Loucy (cell line): ENCODE results near the gene KSR2.

Experiments
- H2AFZ ChIP-seq: fragments of 200-600 bp; sonication (generic); 2 replicates; pipeline ENCODE4 v1.6.0; 2016; ENCODE audit warnings: antibody characterized with exemption, mild to moderate bottlenecking, low read length, moderate library complexity
- H3F3A ChIP-seq: fragments of 200-600 bp; 2 replicates; pipeline ENCODE4 v1.6.0; 2016; ENCODE audit warnings: antibody characterized with exemption, low read depth, mild to moderate bottlenecking
- H3K27me3 ChIP-seq: fragments of 200-600 bp; sonication (generic); 2 replicates; pipeline ENCODE4 v1.6.1; 2014; ENCODE audit warnings: low read length, mild to moderate bottlenecking; ENCODE audit not compliant: insufficient read depth, poor library complexity, severe bottlenecking
- H3K36me3 ChIP-seq: fragments of 200-600 bp; sonication (generic); 2 replicates; pipeline ENCODE4 v1.6.1; 2016; ENCODE audit warnings: low read length; ENCODE audit not compliant: insufficient read depth
- H3K4me1 ChIP-seq: fragments of 200-600 bp; sonication (generic); 2 replicates; pipeline ENCODE4 v1.5.1; 2014; ENCODE audit warnings: low read length, mild to moderate bottlenecking; ENCODE audit not compliant: insufficient read depth, poor library complexity, severe bottlenecking
- H3K4me2 ChIP-seq: fragments of 200-600 bp; sonication (generic); 2 replicates; pipeline ENCODE4 v1.6.0; 2014; ENCODE audit warnings: antibody characterized with exemption, low read length, low read depth, mild to moderate bottlenecking; ENCODE audit not compliant: poor library complexity, severe bottlenecking
- H3K4me3 ChIP-seq: fragments of 200-600 bp; sonication (generic); 2 replicates; pipeline ENCODE4 v1.5.1; 2014; ENCODE audit warnings: low read length, mild to moderate bottlenecking, mixed read lengths; ENCODE audit not compliant: poor library complexity, severe bottlenecking
- H3K79me2 ChIP-seq: fragments of 200-600 bp; sonication (generic); 2 replicates; pipeline ENCODE4 v1.6.1; 2014; ENCODE audit warnings: low read length; ENCODE audit not compliant: insufficient read depth
- H3K9ac ChIP-seq: fragments of 200-600 bp; sonication (generic); 2 replicates; pipeline ENCODE4 v1.6.0; 2014; ENCODE audit warnings: mild to moderate bottlenecking, low read depth, low read length, moderate library complexity; ENCODE audit not compliant: poor library complexity, severe bottlenecking
- H3K9me2 ChIP-seq: fragments of 200-600 bp; sonication (generic); replicated peaks from 2 replicates; pipeline ENCODE4 v1.6.1; 2016; ENCODE audit warnings: low read depth, low read length, mixed read lengths
- H3K9me3 ChIP-seq: fragments of 200-600 bp; sonication (generic); 2 replicates; pipeline ENCODE4 v1.6.1; 2014; ENCODE audit warnings: mild to moderate bottlenecking, antibody characterized with exemption, low read length, low read depth; ENCODE audit not compliant: insufficient read depth
- H4K20me1 ChIP-seq: fragments of 200-600 bp; sonication (generic); 2 replicates; pipeline ENCODE4 v1.6.0; 2014; ENCODE audit warnings: antibody characterized with exemption, low read length, mild to moderate bottlenecking; ENCODE audit not compliant: insufficient read depth, poor library complexity, severe bottlenecking
- EZH2phosphoT487 ChIP-seq: fragments of 200-600 bp; IDR thresholded peaks from 2 replicates; pipeline ENCODE4 v1.6.1; 2018; ENCODE audit warnings: antibody characterized with exemption, mild to moderate bottlenecking, moderate library complexity, borderline replicate concordance
- TF ChIP-seq, protein P1 (sequence below): fragments of 200-600 bp; sonication (generic); conservative IDR thresholded peaks from 2 replicates; pipeline ENCODE4 v1.5.1; 2014; ENCODE audit warnings: mild to moderate bottlenecking, antibody characterized with exemption, low read length

KSR2 gene

DNA sequence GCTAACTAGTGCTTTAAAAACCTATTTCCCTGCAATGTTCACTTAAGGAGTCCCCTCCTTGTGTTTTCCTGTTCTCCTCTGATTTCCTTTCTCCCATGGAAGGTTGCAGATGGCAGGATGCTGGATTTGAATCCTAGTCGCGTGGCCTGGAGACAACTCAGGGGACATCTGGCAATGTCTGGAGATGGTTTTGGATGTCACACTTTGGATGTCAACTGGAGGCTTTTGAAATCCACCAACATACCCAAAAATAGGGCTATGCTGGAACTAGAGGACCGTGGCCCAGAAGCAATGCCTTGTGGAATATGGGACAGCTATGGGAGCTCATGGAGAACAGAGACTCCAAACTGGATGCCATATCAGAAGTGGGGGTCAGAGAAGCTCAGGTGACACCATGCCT, 511.6 kb downstream of the KSR2 start:
- Histone ChIP-seq H3F3A (no peaks in the 10 kb centered on the region), H3K9me3 (no peaks in the 10 kb centered on the region; the same call in 1 of the 2 replicates), H4K20me1 (no peaks in the 10 kb centered on the region), H3K4me2 (no peak overlapping the region), H2AFZ (no peak overlapping the region), H3K4me1 (no peaks in the 10 kb centered on the region), H3K4me3 (no peak overlapping the region), H3K9me2 (no peaks in the 10 kb centered on the region), H3K79me2 (no peaks in the 10 kb centered on the region), H3K27me3 (no peaks in the 10 kb centered on the region), H3K9ac (no peak overlapping the region), H3K36me3 (no peaks in the 10 kb centered on the region)
- TF ChIP-seq, protein P1, sequence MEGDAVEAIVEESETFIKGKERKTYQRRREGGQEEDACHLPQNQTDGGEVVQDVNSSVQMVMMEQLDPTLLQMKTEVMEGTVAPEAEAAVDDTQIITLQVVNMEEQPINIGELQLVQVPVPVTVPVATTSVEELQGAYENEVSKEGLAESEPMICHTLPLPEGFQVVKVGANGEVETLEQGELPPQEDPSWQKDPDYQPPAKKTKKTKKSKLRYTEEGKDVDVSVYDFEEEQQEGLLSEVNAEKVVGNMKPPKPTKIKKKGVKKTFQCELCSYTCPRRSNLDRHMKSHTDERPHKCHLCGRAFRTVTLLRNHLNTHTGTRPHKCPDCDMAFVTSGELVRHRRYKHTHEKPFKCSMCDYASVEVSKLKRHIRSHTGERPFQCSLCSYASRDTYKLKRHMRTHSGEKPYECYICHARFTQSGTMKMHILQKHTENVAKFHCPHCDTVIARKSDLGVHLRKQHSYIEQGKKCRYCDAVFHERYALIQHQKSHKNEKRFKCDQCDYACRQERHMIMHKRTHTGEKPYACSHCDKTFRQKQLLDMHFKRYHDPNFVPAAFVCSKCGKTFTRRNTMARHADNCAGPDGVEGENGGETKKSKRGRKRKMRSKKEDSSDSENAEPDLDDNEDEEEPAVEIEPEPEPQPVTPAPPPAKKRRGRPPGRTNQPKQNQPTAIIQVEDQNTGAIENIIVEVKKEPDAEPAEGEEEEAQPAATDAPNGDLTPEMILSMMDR = no peak
- no peak for TF ChIP-seq EZH2phosphoT487

DNA sequence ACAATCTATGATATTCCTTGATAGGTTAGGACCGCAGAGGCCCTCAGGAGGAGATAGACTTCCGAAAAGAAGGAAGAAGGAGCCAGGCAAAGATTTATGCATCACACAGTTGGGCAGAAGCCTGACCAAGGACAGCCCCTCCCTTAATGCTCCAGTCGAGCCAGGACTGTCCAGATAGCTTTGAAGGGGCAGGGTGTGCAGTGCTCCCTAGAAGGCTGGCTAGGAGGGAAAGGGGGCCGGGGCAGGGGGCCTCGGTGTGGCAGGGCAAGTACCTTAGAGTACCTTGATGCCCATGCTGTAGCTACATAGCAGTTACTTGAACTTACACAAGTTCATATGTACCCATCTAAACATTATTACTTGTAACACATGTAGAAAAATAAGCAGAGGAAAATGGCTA, 512.7 kb downstream of the KSR2 start:
- no peaks in the 10 kb centered on the region for H3F3A ChIP-seq
- no peaks in the 10 kb centered on the region for H4K20me1 ChIP-seq
- TF ChIP-seq EZH2phosphoT487 = no peak
- TF ChIP-seq, protein P1 = no peak
- no peak overlapping the region for H3K9ac ChIP-seq
- no peaks in the 10 kb centered on the region; the same call in 1 of the 2 replicates for H3K9me3 ChIP-seq
- H3K36me3 ChIP-seq = no peaks in the 10 kb centered on the region
- H3K4me3 ChIP-seq = no peak overlapping the region
- no peaks in the 10 kb centered on the region for H3K4me1 ChIP-seq
- H3K27me3 ChIP-seq = no peaks in the 10 kb centered on the region
- no peak overlapping the region for H2AFZ ChIP-seq
- no peaks in the 10 kb centered on the region for H3K9me2 ChIP-seq
- H3K79me2 ChIP-seq = no peaks in the 10 kb centered on the region
- no peak overlapping the region for H3K4me2 ChIP-seq

DNA sequence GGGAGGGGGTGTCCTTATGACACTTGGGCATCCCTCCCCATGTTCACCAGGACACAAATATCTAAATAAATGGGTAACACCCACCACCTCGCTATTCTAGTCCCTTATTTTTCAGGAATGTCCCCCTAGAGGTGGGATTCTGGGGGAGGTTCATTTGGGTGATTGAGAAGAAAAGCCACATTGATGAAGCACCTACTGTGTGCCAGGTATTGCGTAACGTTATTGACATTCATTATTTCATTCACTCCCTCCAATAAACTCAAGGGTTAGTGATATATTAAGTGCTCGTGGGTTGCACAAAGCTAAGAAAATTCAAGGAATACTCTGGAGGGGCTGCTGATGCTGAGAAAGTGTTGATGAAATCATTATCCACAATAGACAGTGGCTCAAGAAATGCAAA, 514.8 kb downstream of the KSR2 start:
- H3K4me1 ChIP-seq = no peaks in the 10 kb centered on the region
- H3K36me3 ChIP-seq = no peaks in the 10 kb centered on the region
- no peaks in the 10 kb centered on the region for H4K20me1 ChIP-seq
- no peaks in the 10 kb centered on the region for H3K27me3 ChIP-seq
- no peaks in the 10 kb centered on the region for H3K79me2 ChIP-seq
- no peaks in the 10 kb centered on the region for H3K9me3 ChIP-seq
- no peak overlapping the region for H2AFZ ChIP-seq
- H3K4me3 ChIP-seq = no peak overlapping the region
- no peaks in the 10 kb centered on the region for H3K9me2 ChIP-seq
- H3F3A ChIP-seq = no peaks in the 10 kb centered on the region
- no peak overlapping the region for H3K9ac ChIP-seq
- no peak overlapping the region for H3K4me2 ChIP-seq
- TF ChIP-seq, protein P1 = no peak
- no peak for TF ChIP-seq EZH2phosphoT487
